ENCODE results near the gene ZNF304. TPM values are rescaled to one million over a fixed set of nuclear protein-coding genes. Genes with fewer than 3 reads are reported as not detected.

The ZNF304 gene
- total and polyA plus RNA-seq, 2 of the 13 experiments (the other 11 are each of a cell fraction or from before 2014, with no cell fraction given): 3.4 to 8.0 TPM

DNA sequence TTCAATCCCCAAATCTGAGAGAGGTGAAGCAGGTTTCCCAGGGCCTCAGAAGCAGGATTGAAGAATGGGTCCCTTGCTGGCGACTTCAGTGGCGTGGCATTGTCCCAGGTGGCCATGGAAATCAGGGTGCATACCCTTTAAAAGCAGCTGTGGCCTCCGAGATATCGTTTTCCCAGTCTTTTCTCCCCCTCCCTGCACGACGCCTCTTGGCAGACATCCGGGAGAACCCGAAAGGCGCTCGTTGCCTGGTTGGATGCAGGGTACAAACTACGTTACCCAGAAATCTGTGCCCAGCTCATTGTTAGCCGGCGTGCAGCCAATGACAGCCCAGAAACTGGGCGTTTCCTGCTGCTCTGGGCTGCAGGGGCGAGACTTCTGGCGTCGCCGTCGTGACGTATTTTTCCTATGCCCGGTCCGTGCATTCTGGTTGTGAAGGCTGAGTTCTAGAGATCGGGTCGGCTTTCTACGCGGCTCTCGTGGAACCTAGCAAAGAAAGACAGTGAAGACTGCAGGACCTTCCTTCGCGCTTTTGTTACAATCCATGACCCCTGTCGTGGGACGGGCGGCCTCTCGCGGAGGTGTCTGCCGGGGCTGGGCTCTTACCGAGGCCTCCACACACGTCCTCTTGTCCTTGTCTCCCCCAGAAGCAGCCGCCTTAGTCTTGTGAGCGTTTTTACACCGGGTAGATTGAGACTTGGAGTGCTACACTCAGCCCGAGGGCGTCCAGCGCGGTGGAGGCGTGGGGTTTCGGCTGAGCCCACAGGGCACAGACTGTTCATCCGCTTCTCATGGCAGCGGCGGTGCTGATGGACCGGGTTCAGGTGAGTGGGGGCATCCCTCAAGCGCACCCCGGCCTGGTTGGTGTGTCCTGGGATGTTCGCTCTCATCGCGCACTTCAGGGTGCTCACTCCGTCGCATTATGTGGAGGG, at the start of gene ZNF304 (continued):
- TF ChIP-seq U2AF2 (IDR thresholded peaks at IDR 0.05; ENCODE audit: low read depth, low read length) (no peak), CENPX (CRISPR knock-in tag; IDR thresholded peaks at IDR 0.05) (no peak), REPIN1 (CRISPR knock-in tag; IDR thresholded peaks at IDR 0.05; ENCODE audit: borderline replicate concordance, low read depth) (no peak), ZEB1 (IDR thresholded peaks at IDR 0.05; ENCODE audit: insufficient replicate concordance, low read depth) (no peak), HNRNPL (IDR thresholded peaks at IDR 0.05; ENCODE audit: low read depth, low read length) (no peak), ZNF451 (CRISPR knock-in tag; IDR thresholded peaks at IDR 0.05) (no peak), ZNF232 (CRISPR knock-in tag; IDR thresholded peaks at IDR 0.05; ENCODE audit: borderline replicate concordance) (no peak), ZBTB1 (CRISPR knock-in tag; IDR thresholded peaks at IDR 0.05; ENCODE audit: borderline replicate concordance) (no peak), ONECUT2 (CRISPR knock-in tag; IDR thresholded peaks at IDR 0.05) (no peak), ZNF317 (CRISPR knock-in tag; IDR thresholded peaks at IDR 0.05) (0 out of 2 replicates have a peak, but pooled peaks have one; percentile 52), GTF3A (CRISPR knock-in tag; conservative IDR thresholded peaks at IDR 0.05) (peak; percentile 89; the same call in 1 of the 2 replicates), SNAPC2 (CRISPR knock-in tag; IDR thresholded peaks at IDR 0.05) (no peak), SOX13 (IDR thresholded peaks at IDR 0.05) (no peak), SOX13 (CRISPR knock-in tag; conservative IDR thresholded peaks at IDR 0.05 in 1 of 2, IDR thresholded peaks at IDR 0.05 in 1 of 2) (peak in 1 of 2 experiments; percentile 51; a peak in 1 of 4 replicates), NFE2L2 (IDR thresholded peaks at IDR 0.05; ENCODE audit: low read length) (no peak), ZZZ3 (CRISPR knock-in tag; IDR thresholded peaks at IDR 0.05; ENCODE audit: borderline replicate concordance) (0 out of 2 replicates have a peak, but pooled peaks have one; percentile 56), ZNF296 (CRISPR knock-in tag; conservative IDR thresholded peaks at IDR 0.05) (no peak), ZNF496 (CRISPR knock-in tag; IDR thresholded peaks at IDR 0.05; ENCODE audit: insufficient replicate concordance) (no peak), CEBPB (IDR thresholded peaks at IDR 0.05; ENCODE audit: borderline replicate concordance, low read depth, low read length) (no peak), SP5 (CRISPR knock-in tag; IDR thresholded peaks at IDR 0.05; ENCODE audit: borderline replicate concordance, low read depth) (no peak)
- TF ChIP-seq, protein P1, sequence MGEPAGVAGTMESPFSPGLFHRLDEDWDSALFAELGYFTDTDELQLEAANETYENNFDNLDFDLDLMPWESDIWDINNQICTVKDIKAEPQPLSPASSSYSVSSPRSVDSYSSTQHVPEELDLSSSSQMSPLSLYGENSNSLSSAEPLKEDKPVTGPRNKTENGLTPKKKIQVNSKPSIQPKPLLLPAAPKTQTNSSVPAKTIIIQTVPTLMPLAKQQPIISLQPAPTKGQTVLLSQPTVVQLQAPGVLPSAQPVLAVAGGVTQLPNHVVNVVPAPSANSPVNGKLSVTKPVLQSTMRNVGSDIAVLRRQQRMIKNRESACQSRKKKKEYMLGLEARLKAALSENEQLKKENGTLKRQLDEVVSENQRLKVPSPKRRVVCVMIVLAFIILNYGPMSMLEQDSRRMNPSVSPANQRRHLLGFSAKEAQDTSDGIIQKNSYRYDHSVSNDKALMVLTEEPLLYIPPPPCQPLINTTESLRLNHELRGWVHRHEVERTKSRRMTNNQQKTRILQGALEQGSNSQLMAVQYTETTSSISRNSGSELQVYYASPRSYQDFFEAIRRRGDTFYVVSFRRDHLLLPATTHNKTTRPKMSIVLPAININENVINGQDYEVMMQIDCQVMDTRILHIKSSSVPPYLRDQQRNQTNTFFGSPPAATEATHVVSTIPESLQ (CRISPR knock-in tag; conservative IDR thresholded peaks at IDR 0.05): no peak
- TF ChIP-seq, protein P2, sequence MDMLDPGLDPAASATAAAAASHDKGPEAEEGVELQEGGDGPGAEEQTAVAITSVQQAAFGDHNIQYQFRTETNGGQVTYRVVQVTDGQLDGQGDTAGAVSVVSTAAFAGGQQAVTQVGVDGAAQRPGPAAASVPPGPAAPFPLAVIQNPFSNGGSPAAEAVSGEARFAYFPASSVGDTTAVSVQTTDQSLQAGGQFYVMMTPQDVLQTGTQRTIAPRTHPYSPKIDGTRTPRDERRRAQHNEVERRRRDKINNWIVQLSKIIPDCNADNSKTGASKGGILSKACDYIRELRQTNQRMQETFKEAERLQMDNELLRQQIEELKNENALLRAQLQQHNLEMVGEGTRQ (IDR thresholded peaks at IDR 0.05; ENCODE audit: low read depth, low read length): no peak
- TF ChIP-seq, protein P2 (CRISPR knock-in tag; IDR thresholded peaks at IDR 0.05; ENCODE audit: borderline replicate concordance): no peak

Measured in HepG2 (cell line).